ENCODE data around the gene HPSE2.

- TF ChIP-seq CTCF (IDR thresholded peaks at IDR 0.05; ENCODE audit: control extremely low read depth in 1 of 3, insufficient read depth in 1 of 3, low read depth in 1 of 3, low read length in 3 of 3) (no peak), RFX5 (IDR thresholded peaks at IDR 0.05; ENCODE audit: borderline replicate concordance, low read depth, low read length) (no peak), CTBP2 (IDR thresholded peaks at IDR 0.05; ENCODE audit: borderline replicate concordance, insufficient read depth, insufficient read length, low read length) (no peak), POLR2A (IDR thresholded peaks at IDR 0.05; ENCODE audit: control extremely low read depth in 1 of 2, low read depth in 2 of 2, low read length in 2 of 2) (no peak), CHD1 (IDR thresholded peaks at IDR 0.05; ENCODE audit: low read depth, low read length) (no peak), CEBPB (IDR thresholded peaks at IDR 0.05; ENCODE audit: low read depth, low read length) (no peak), ZNF274 (IDR thresholded peaks at IDR 0.05; ENCODE audit: borderline replicate concordance, extremely low read depth, low read length) (no peak), YY1 (IDR thresholded peaks at IDR 0.05; ENCODE audit: low read depth, low read length) (no peak), POLR2AphosphoS5 (IDR thresholded peaks at IDR 0.05; ENCODE audit: low read depth, low read length) (no peak), EZH2 (IDR thresholded peaks at IDR 0.05; ENCODE audit: low read depth, low read length, severe bottlenecking) (no peak), ASH2L (IDR thresholded peaks at IDR 0.05; ENCODE audit: low read length) (no peak), ATF2 (IDR thresholded peaks at IDR 0.05; ENCODE audit: low read length) (no peak), BRCA1 (IDR thresholded peaks at IDR 0.05; ENCODE audit: low read depth, low read length) (no peak), RXRA (IDR thresholded peaks at IDR 0.05; ENCODE audit: insufficient read depth, low read depth, low read length) (no peak)
These were observed 176.9 kb downstream of the HPSE2 start for GRCh38 chr10:99058762-99059161.

Measured in H1 (cell line).